Type B pancreatic cell (in vitro differentiated cells): ENCODE data around the gene RTN4RL1. TPM values are rescaled to one million over a fixed set of nuclear protein-coding genes. Genes with fewer than 3 reads are reported as not detected.
A peak's percentile ranks its signal among the peaks of the same experiment; 100 is the strongest.

Experiments used
- DNase-seq: peaks from one replicate; pipeline ENCODE4 v3.0.0; 2021; ENCODE audit warnings: mixed read lengths; ENCODE audit not compliant: unreplicated experiment; ENCODE audit errors: extremely low spot score
- H3K27ac Mint-ChIP-seq: 2 replicates; pipeline ENCODE4 v1.8.0; 2021; ENCODE audit warnings: mild to moderate bottlenecking, mixed read lengths
- H3K27me3 Mint-ChIP-seq: 2 replicates; pipeline ENCODE4 v1.8.0; 2021; ENCODE audit warnings: mixed read lengths
- H3K36me3 Mint-ChIP-seq: 2 replicates; pipeline ENCODE4 v1.8.0; 2021; ENCODE audit warnings: mixed read lengths
- H3K4me1 Mint-ChIP-seq: one replicate; pipeline ENCODE4 v1.8.0; 2021; ENCODE audit warnings: mixed read lengths; ENCODE audit not compliant: unreplicated experiment
- H3K4me3 Mint-ChIP-seq: 2 replicates; pipeline ENCODE4 v1.8.0; 2021; ENCODE audit warnings: mild to moderate bottlenecking, mixed read lengths
- H3K9me3 Mint-ChIP-seq: 2 replicates; pipeline ENCODE4 v1.8.0; 2021; ENCODE audit warnings: mixed read lengths
- CTCF ChIP-seq: fragments of 200-600 bp; sonication (generic); conservative IDR thresholded peaks from 2 replicates; pipeline ENCODE4 v1.5.0; 2021; ENCODE audit warnings: antibody characterized with exemption, mild to moderate bottlenecking
- total RNA-seq: library from RNA; stranded (reverse); gene quantifications from 2 replicates; pipeline ENCODE4 v1.2.1, GENCODE V29; 2021; ENCODE audit warnings: low replicate concordance

Gene RTN4RL1
- total RNA-seq, 1 donor from 2014 or later, result 1.7 TPM

DNA sequence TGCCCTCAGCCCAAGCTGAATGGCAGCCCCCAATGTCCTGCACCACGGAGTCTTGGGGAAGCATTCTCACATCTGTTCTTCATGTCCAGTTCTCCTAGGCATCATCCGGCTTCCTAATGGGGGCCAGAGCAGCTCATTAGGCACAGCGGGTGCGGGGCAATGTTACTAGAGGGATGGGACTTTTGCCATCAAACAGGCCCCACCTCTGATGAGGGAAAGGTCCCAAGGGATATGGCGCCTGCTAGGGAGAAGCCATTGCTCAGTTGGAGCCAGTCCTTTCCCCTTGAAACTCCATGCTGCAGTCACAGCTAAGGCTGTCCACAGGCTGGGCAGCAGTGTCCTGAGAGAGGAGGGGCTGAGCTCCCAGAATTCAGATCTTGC is 3.1 kb upstream of the RTN4RL1 start:
- H3K27me3 Mint-ChIP-seq, result peaks cover 46% of the 10 kb centered on the region
- H3K4me1 Mint-ChIP-seq, result peaks cover 17% of the 10 kb centered on the region
- peak overlapping the region; percentile 73 for H3K4me3 Mint-ChIP-seq
- no peak for TF ChIP-seq CTCF
- H3K9me3 Mint-ChIP-seq, result peaks cover 4% of the 10 kb centered on the region
- H3K36me3 Mint-ChIP-seq, result no peaks in the 10 kb centered on the region
- H3K27ac Mint-ChIP-seq, result no peak overlapping the region
- DNase-seq, result no peak

- no peak overlapping the region for H3K27ac Mint-ChIP-seq
- peaks cover 4% of the 10 kb centered on the region for H3K9me3 Mint-ChIP-seq
- H3K4me1 Mint-ChIP-seq, result peaks cover 12% of the 10 kb centered on the region
- H3K36me3 Mint-ChIP-seq, result no peaks in the 10 kb centered on the region
- no peak for DNase-seq
- TF ChIP-seq CTCF, result no peak
- H3K27me3 Mint-ChIP-seq, result peaks cover 52% of the 10 kb centered on the region
- H3K4me3 Mint-ChIP-seq, result peak overlapping the region; percentile 57
Measured at GRCh38 chr17:2027528-2028233, 2.5 kb upstream of the RTN4RL1 start.

GRCh38 chr17:2025622-2026309 is 632 bp upstream of the RTN4RL1 start:
- no peak for DNase-seq
- peaks cover 4% of the 10 kb centered on the region for H3K9me3 Mint-ChIP-seq
- H3K27me3 Mint-ChIP-seq, result peaks cover 63% of the 10 kb centered on the region
- H3K4me1 Mint-ChIP-seq, result peaks cover 14% of the 10 kb centered on the region
- H3K27ac Mint-ChIP-seq, result peak overlapping the region; percentile 68
- TF ChIP-seq CTCF, result peak; percentile 77
- H3K36me3 Mint-ChIP-seq, result no peaks in the 10 kb centered on the region
- H3K4me3 Mint-ChIP-seq, result peak overlapping the region; percentile 79

DNA sequence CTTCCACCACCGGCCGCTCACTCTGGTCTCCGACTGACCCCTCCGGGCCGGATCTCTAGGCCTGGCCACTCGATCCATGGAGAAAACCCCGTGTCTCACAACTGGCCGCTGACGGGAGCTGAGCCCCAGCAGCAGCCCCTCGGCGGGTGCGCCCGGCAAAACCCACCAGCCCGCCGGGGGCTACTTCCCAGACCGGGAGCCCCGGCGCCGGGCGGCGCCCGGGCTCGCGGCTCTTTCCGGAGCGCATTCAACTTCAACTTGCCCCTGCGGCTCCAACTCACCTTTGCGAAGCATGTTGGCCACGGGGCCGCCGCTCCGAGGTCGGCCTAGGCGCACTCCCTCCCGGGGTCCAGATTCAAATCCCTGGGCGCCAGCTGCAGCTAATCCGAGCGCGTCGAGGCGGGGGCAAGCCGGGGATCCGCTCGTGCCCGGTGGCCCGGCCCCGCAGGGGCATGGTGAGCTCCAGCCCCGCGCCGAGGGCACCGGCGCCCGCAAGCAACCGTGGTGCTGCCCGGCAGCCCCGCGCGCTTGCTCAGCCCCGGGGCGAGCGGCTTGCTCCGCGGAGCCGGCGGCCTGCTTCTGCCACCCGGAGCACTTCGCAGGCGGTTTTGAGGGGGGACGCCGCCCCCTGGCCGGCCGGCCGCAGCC is 438 bp downstream of the RTN4RL1 start:
- Mint-ChIP-seq H3K36me3 (no peaks in the 10 kb centered on the region), H3K4me3 (peak overlapping the region; percentile 85), H3K27ac (no peak overlapping the region), H3K27me3 (peaks cover 68% of the 10 kb centered on the region), H3K9me3 (peaks cover 4% of the 10 kb centered on the region), H3K4me1 (peaks cover 10% of the 10 kb centered on the region)
- no peak for TF ChIP-seq CTCF
- DNase-seq, result no peak

- Mint-ChIP-seq H3K9me3 (peaks cover 4% of the 10 kb centered on the region), H3K27ac (no peak overlapping the region), H3K36me3 (no peaks in the 10 kb centered on the region), H3K4me3 (peak overlapping the region; percentile 85), H3K27me3 (peaks cover 73% of the 10 kb centered on the region), H3K4me1 (peaks cover 15% of the 10 kb centered on the region)
- DNase-seq, result no peak
- no peak for TF ChIP-seq CTCF
Measured at GRCh38 chr17:2023692-2024571, 1.2 kb downstream of the RTN4RL1 start.
